DMS114 treated with DMSO at 0.1 percent for 48 hours (cell line): ENCODE measurements around the gene NEUROD2.

Experiments used
- DNase-seq: peaks from one replicate; lab custom pipeline; 2025; ENCODE audit not compliant: unreplicated experiment; lab: John Stamatoyannopoulos, UW

The NEUROD2 gene

DNA sequence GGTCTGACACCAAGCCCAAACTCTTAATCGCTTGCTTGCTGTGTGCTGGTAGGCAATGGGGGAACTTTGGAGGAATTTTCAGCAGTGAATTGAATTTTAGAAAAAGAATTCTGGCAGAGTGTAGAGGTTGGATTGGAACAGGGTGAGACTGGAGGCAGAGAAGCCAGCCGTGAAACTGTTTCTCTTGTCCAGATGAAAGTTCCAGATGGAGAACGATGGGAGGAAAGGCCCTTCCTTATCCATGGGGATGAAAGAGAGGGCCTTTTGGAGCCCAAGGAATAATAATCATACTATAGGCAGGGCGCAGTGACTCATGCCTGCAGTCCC is 26.0 kb downstream of the NEUROD2 start:
- DNase-seq: no peak

DNA sequence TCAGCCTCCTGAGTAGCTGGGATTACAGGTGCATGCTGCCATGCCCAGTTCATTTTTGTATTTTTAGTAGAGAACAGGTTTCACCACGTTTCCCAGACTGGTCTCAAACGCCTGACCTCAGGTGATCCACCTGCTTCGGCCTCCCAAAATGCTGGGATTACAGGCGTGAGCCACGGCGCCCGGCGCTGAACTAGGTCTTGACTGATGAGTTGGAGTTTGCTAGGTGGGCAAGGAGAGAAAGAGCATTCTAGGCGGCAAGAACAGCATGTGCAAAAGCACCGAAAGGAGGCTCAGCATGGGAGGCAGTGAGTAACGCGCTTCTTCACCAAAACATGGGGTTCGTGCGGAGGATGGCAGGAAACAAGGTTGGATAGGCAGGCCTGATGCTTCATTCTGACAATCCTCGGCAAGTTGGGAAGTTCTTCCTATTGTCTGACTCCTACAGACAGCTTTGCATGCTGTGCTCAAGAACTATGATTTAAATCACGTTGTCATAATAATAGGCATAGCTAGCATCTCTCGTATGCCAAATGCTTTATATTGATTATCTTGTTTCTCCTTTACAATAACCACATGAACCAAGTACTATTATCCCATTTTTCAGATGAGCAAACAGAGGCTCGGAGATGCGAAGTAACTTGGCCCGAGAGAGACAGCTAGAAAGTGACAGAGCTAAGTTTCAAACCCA is 26.5 kb downstream of the NEUROD2 start:
- DNase-seq: no peak

DNA sequence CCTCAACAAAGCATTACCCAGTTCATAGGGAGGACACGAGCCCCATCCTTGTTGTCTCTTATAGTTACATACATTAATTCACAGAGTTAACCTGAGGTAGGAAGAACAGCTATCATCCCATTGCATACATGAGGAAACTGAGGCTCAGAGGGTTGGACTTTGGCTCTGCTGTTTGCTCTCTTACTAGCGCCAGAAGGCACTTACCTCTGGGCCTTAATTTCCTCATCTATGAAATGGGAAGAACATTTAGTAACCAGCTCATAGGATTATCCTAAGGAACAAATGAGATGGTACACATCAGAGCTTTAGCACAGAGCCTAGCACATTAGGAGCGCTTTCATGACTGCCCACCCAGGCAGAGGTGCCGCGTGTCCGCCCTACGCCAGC is 27.6 kb downstream of the NEUROD2 start:
- no peak for DNase-seq

DNA sequence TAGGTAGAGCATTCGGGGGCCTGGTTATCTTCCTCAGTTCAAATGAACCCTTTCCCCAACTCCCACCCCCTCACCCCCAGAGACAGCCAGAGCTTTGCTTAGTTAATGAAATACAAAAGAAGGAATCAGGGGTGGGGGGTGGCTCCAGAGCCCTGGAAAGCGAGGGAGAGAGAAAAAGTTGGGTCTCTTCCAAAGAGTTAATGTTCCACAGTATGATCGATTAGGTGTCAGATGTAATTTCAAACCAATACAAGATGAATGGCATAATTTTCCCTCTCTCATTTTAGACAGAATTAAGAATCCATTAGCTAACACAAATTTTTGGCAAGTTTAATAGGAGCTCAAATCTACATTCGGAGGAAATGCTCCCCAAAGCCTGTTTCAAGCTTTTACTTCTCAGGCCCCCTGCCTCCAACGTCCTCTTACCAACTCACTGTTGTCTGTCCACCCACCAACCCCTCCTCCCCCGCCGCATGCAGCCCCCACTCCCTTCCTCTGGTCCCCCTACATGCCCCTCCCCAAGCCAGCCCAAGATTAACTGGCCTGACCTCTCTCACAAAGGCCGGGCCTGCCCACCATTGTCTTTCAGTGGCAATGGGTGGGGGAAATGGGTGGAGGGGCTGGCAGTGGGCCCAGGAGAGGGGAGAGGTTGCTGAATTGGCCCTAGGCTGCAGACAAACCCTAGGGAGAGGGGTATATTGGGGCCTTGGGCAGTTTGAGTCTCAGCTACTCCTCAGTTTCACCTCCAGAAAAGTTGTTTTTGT is 28.2 kb downstream of the NEUROD2 start:
- DNase-seq: no peak

DNA sequence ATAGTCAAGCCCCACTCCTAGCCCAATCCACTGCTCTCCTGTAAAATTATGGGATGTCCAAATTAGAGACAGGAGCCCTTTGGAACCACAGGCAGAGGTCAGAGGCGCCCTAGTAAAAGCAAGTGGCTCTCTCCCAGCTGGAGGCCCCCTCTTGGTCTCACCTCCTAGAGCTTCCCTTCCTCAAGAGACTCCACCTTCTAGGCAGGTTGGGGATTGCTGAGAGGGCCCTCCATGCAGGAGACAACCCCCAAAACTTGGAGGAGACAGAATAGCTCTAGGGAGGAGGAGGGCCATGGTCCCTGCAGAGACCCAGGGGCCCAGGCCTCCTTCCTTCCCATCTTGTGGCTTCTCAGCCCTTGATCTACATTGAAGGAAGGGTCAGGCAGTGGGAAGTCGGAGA is 29.4 kb downstream of the NEUROD2 start:
- DNase-seq: no peak

DNA sequence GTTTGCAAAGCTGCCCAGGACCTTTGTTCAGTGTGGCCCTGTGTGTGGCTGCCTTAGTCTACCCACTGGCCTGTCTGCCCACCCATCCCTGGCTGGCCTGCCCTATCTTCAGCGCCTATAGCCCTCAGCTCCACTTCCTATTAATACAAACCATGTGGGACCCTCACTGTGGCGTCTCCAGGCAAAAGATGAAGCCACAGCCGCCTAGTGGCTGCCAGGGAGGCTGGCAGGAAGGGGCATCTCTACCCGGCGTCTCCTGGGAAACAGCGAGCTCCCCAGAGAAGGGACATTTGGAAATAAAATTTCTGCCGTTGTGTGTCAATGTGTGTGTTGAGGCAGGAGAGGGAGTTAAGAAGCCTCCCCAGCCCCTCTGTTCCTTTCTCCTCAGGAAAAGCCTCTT is 31.5 kb downstream of the NEUROD2 start:
- DNase-seq: peak; percentile 13

DNA sequence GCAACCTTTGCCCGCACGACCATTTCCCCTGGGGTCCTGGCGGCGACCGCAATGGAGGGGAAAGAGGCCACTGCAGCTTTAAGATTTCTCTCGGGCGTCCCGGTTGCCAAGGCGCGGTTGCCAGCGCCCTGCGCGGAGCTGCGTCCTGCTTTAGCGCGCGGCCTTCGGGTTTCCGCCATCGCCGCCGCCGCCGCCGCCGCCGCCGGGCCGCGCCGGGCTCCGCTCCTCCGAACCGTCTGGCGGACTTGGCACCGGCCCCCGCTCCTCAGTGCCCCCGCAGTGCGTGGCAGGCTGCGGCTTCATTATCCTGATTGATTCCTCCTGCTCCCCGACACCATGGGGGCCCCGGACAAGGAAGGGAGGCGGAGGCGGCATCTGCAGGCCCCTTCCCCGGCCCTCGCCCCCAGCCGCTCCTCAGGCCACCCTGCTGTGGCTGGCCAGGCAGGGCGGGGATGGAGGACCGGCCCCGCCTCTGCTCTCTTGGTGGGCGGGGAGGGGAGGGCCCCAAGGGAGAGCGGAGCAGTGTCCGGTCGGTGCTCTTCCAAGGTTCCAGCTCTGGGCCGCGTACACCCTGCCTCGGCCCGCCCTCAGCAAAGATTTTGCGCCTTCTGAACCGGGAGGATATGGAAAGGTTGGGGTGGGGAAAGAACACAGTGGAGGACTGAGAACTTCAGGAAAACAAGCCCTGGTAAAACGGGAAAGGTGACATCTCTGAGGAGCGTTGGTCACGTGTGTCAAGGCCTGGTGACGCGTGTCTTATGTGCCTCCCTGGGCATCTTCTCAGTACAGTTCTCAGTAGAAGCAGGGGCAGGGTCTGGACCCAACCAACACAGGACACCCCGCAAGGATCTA is 34.0 kb downstream of the NEUROD2 start:
- DNase-seq: peak; percentile 48

DNA sequence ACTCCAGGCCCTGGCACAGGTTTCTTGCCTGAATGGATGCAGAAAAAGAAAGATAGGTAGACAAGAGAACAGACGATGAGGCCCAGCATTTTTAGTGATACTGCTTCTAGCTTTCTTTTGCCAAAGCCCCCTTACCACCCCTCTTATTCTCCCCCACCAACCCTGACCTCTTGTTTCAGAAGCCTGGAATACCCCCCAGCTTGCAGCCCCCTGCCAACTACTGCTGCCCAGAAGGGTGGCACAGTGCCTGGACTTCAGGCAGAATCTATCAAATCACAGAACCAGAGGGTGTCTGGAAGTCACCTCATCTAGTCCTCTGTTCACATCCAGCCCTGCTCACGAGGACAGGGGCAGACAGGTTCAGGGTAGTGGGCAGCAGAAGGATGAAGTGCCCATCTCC is 35.6 kb downstream of the NEUROD2 start:
- no peak for DNase-seq

DNA sequence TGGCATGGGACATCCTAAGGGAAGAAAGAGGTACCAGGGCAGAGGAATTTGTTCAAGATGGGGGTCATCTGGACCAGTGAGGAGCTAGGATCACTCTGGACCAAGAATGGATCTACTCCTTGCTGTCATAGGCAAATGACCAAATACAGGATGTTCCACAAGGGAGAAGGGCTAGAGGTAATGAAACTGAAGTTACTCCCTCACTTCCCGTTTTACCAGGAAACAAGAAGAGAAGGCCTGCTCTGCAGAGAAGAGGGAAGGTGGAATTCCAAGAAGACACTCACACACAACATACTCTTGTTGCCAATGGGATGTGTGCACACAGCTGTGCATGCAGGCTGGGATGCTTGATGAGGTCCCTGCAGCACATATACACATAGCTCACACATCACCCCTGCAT is 38.6 kb downstream of the NEUROD2 start:
- DNase-seq: no peak

DNA sequence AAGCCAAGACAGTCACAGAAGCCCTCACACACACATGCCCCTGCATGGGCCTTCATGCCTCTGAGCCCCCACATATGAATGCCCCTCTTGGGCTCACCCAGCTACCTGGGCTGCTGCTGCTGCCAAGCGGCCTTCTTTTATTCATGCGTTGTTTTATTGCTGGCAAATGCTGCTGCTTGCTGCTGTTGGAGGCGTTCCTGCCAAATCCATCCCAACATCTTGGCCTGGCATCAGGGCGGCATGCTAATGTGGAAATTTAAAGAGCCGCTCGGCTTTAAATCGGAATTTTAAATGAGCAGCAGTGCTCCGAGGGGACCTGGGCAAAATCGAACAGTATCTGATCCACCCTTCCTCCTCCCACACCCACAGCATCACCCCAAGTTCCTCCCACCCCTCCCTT is 39.0 kb downstream of the NEUROD2 start:
- no peak for DNase-seq

DNA sequence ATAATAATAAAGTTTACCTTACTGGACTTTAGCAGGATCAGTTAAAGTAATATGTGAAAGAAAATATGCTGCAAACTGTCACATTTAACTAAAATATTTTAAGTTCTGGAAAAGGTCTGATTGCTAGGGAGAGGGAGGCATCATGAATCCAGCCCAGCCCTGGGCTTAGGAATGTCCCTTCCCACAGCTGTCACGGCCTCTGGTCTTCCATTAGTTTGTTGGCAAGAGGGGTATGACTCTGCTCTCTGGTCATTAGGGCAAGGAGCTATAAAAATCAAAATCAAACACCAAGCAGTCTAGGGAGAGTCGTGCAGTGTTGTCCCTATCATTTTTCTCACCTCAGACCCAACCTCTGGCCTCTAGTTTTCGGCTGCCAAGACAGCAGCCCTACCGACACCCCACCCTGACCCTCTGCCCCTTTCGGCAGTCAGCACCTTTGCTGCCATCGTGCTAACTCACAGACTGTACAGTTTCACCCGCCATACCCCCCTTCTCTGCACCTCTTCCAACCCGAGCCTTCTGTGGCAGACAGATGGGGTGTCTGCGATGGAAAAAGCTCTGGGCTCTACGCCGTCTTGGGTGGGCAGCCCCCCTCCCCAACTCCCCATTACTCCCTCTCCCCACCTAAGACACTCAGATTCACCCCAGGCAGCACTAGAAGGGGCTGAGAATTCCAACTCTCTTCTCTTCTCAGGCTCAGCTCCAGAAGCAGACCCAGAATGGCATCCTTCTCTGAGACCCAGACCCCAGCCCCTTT is 41.4 kb downstream of the NEUROD2 start:
- no peak for DNase-seq

DNA sequence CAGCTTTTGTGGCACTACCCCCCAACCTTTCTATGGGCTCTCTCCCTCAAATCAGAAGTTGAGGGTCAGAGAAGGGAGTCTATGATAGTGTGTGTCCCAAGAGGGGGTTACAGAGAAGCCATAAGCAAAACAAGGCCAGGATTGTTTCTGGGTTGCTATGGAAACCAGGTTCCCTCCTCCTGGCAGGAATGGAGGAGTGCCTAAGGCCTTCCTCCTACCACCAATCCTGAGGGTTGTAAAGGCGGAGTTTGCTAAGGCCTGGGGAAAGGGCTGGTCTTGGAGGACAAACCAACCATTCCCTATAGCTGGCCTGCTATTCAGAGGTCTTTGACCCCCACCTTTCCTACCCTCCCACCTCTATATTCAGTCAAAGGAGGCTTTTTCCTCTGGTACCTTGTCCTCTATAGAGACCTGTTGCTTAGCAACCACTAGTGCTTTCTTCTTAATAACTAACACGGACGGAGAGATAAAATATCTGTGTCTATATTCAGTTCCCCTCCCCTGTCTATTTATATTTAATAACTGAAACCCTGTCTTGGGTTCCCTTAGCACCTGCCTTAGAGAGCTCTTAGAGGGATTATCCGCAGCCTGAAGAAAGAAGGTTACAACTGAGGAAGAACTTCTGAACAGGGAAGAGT is 43.4 kb downstream of the NEUROD2 start:
- DNase-seq: no peak

DNA sequence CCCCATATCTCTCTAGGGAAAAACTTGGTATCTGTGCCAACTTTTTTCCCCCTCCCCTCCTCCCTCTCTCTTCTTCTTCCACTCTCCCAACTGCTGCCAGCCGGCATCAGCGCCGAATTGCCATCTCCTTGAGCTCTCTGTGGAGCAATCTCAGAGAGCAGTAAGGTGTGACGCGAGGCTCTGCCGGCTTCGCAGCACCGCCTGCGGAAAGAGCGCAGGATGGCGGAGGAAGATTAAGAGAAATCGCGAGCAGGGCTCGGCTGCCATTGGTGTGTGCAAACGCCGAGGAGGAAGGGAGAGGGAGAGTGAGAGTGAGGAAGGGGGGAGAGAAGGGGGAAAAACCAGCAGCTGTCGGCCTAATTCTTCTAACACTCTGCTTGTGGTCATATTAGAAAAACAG is 44.2 kb downstream of the NEUROD2 start:
- no peak for DNase-seq

DNA sequence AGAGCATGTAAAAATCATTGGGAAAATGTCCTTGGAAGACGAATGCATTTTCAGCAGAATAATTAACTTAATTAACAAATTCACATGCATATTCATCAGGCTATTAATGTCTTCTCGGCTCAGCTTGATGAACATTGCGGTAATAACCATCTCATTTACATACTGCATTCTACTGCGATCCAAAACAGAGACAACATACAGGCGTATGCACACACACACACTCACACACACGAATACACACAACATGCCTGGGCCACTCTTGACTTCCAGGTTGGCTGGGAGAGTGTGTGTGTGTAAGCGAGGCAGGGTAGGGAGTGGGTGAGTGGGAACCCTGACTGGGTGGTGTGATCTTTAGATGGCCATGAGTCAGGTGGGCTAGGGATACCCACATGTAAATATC is 44.7 kb downstream of the NEUROD2 start:
- DNase-seq: no peak

DNA sequence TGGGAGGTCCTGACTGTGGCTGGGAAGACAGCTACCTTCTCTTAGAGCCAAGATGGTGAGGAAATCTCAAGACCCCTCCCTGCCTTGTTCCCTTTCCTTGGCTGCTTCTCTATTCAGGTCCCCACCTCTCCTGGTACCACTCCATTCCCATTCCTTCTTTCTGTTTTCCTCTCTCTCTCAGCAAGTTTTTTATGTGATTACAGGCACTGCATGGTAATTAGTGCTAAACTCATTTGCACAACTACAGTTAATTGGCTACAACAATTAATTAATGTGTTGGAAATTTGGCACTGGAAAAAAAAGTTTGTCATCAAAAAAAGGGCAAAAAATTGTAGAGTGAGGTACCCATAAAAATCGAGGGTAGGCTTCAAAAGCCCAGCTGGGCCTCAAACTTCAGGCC is 45.3 kb downstream of the NEUROD2 start:
- DNase-seq: no peak

DNA sequence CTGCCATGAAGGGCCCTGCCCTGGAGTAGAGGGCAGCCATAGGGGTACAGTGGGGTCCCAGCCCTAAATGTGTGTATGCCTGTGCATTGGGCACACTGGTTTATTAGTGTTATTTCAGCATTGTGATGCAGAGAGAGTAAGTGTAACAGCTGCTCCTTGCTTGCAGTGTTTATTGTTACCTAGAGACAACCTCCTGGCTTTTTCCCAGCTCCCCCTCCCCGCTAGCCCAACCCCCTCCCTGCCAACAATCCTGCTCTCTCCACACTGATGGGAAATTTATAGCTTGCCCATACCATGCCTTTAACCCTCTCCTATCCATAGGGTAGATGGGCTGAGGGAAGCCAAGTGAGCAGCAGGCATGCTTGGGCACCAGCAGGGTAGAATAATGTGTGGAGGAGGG is 51.3 kb downstream of the NEUROD2 start:
- no peak for DNase-seq

DNA sequence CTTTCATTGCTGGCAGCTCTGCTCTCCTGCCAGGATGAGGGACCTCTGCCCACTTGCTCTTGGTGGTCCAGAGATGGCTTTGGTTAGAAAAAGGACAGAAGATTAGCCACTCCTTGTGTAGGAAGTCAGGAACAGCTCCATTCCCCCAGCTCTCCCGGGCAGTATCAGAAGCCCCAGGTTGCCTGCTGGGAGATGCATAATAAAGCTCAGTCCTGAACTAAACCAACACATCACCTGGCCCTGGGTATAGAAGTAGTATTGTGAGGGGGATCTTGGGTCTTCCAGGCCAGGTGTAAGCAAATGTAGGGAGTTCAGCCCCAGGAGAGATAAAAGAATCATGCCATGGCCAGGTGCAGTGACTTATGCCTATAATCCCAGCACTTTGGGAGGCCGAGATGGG is 52.4 kb downstream of the NEUROD2 start:
- DNase-seq: no peak
